HL-60/S4 (cell line): ENCODE measurements around the gene SMCO3.
"Not testable (repeated sequence)": the region's sequence is repeated elsewhere in the genome, so short reads cannot be mapped to it uniquely, and the experiment has no call there.

Experiments used
- in situ Hi-C: fragments of 300-500 bp; cut with MboI; formaldehyde crosslinking; loops from 2 replicates; pipeline ENCODE4 v1.14.3; 2022; ENCODE audit warnings: low sequenced_read_pairs

The SMCO3 gene

GRCh38 chr12:14777271-14777670 lies 36.7 kb downstream of the SMCO3 start:
- in situ Hi-C loops: no loop called here

- in situ Hi-C loops: no loop called here
Measured at GRCh38 chr12:14776236-14776961, 37.6 kb downstream of the SMCO3 start.

- in situ Hi-C loops: no loop called here
Measured at GRCh38 chr12:14775636-14775980, 38.4 kb downstream of the SMCO3 start.

- in situ Hi-C loops: no loop called here
Measured at GRCh38 chr12:14774906-14775635, 38.9 kb downstream of the SMCO3 start.

GRCh38 chr12:14774074-14774905 lies 39.7 kb downstream of the SMCO3 start:
- in situ Hi-C loops: no loop called here

- in situ Hi-C loops: no loop called here
Measured at GRCh38 chr12:14773685-14774073, 40.3 kb downstream of the SMCO3 start.

- in situ Hi-C loops: no loop called here
Measured at GRCh38 chr12:14772946-14773345, 41.0 kb downstream of the SMCO3 start.

- in situ Hi-C loops: no loop called here
Measured at GRCh38 chr12:14771651-14772137, 42.3 kb downstream of the SMCO3 start.

- in situ Hi-C loops: no loop called here
Measured at GRCh38 chr12:14770496-14771461, 43.2 kb downstream of the SMCO3 start.

GRCh38 chr12:14769969-14770495 lies 44.0 kb downstream of the SMCO3 start:
- in situ Hi-C loops: no loop called here

GRCh38 chr12:14769466-14769968 lies 44.5 kb downstream of the SMCO3 start:
- in situ Hi-C loops: no loop called here

GRCh38 chr12:14768823-14769405 lies 45.1 kb downstream of the SMCO3 start:
- in situ Hi-C loops: no loop called here

- in situ Hi-C loops: no loop called here
Measured at GRCh38 chr12:14767617-14768016, 46.4 kb downstream of the SMCO3 start.

- in situ Hi-C loops: no loop called here
Measured at GRCh38 chr12:14766649-14767215, 47.2 kb downstream of the SMCO3 start.

GRCh38 chr12:14766020-14766419 lies 48.0 kb downstream of the SMCO3 start:
- in situ Hi-C loops: not testable (repeated sequence)

- in situ Hi-C loops: no loop called here
Measured at GRCh38 chr12:14765398-14765797, 48.6 kb downstream of the SMCO3 start.

GRCh38 chr12:14759711-14760280 lies 54.2 kb downstream of the SMCO3 start:
- in situ Hi-C loops: not testable (repeated sequence)

GRCh38 chr12:14756334-14757143 lies 57.4 kb downstream of the SMCO3 start:
- in situ Hi-C loops: no loop called here
